ENCODE data around the gene SHISA9.
A peak's percentile ranks its signal among the peaks of the same experiment; 100 is the strongest.

The SHISA9 gene

DNA sequence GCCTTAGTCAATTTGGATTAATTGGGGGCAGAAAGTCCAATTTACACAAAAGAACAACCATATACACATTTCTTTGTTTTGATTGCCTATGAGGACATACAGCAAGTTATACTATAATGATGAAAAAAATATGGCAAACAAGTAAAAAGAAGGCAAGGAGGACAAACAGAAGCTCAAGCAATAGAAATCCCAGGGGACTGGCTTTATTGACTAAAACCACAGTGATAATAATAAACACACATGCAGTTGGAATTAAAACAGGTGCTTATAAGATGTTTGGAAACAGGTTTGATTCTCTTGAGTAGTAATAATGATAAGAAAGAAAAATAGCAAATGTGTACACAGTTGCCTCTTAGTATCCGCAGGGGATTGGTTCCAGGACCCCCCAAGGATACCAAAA lies 176.4 kb downstream of the SHISA9 start:
- FAIRE-seq = peak; percentile 21
- DNase-seq (ENCODE audit: insufficient read length, low spot score) = no peak
- no peak for TF ChIP-seq CTCF (IDR thresholded peaks at IDR 0.05; ENCODE audit: insufficient read depth, missing control alignments)

DNA sequence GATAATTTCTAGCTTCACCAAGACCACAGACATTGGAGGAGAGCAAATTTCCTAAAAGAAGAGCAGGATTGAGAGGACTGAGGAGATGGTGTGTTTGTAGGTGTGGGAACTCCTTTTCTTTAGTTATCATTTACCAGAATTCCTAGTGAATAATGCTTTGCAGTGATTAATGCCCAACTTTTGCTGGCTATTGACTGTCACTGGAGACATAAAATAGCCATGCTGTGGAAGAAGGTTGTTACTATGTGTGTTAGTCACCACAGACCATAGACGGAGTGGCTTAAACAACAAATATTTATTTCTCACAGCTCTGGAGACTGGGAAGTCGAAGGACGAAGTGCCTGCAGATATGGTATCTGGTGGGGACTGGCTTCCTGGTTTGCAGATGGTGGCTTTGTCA lies 179.1 kb downstream of the SHISA9 start:
- TF ChIP-seq CTCF (IDR thresholded peaks at IDR 0.05; ENCODE audit: insufficient read depth, missing control alignments) = no peak
- FAIRE-seq = no peak

GRCh38 chr16:13081825-13082331 lies 180.5 kb downstream of the SHISA9 start:
- DNase-seq (ENCODE audit: insufficient read length, low spot score) (no peak), FAIRE-seq (no peak)
- no peak for TF ChIP-seq CTCF (IDR thresholded peaks at IDR 0.05; ENCODE audit: insufficient read depth, missing control alignments)

More for the DNA sequence above, 179.1 kb downstream of the SHISA9 start:
- no peak for DNase-seq (ENCODE audit: insufficient read length, low spot score)

DNA sequence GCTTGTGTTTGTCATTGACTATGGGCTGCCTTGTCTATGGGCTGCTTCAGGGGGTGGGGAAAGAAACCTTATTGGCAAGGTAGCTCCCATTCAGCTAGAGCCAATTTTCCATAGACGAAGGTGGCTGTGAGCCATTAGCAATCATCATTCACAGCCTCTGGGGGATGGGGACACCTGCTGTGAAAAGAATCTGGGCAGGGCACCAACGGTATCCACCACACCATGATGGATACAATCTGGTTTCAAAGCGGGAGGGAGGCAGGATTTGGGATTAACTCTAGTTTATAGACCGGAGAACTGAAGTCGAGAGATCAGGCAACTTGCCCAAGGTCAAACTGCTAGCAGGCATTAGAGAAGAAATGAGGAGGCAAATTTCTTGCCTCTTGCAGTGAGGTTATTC lies 182.3 kb downstream of the SHISA9 start:
- DNase-seq (ENCODE audit: insufficient read length, low spot score) (no peak), FAIRE-seq (no peak)
- TF ChIP-seq CTCF (IDR thresholded peaks at IDR 0.05; ENCODE audit: insufficient read depth, missing control alignments) = no peak

GRCh38 chr16:13084331-13084730 lies 182.9 kb downstream of the SHISA9 start:
- DNase-seq (ENCODE audit: insufficient read length, low spot score) (no peak), FAIRE-seq (no peak)
- TF ChIP-seq CTCF (IDR thresholded peaks at IDR 0.05; ENCODE audit: insufficient read depth, missing control alignments) = no peak

DNA sequence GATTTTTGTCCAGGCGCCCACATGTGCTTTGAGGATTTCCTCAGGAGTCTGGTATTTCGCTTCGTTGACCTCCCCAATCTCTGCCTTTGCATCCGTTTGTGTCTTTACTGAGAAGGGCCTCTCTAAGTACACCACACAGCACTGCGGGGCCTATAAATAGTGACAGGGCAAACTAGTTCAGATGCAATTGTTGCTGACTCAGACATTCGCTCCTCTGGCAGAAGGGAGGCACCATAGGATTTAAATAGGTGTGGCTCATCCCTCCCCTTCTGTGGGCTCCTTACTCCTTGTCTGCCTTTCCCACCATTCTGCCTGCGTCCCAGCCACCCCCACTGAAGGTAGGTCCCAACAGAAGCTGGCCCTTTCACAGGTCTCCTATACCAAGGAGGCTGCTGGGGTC lies 192.3 kb downstream of the SHISA9 start:
- no peak for DNase-seq (ENCODE audit: insufficient read length, low spot score)
- no peak for TF ChIP-seq CTCF (IDR thresholded peaks at IDR 0.05; ENCODE audit: insufficient read depth, missing control alignments)
- FAIRE-seq = no peak

DNA sequence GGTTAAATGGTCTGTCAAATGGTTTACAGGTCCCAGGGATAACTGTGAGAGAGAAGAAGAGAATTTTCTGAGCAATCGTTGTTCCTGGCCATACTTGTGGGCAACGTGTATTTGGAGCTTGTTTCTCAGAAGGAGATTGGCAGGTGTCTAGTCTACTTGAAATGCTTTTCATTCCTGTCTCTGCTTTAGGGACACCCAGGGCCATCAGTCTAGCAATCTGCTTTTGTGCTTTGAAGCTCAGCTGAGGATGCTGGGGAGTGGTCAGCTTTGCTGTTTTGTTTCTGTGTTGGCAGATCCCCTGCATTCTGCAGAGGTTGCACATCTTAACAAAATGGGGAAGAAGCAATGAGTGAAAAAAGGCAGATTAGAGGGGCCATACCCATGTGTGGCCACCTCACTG lies 193.7 kb downstream of the SHISA9 start:
- DNase-seq (ENCODE audit: insufficient read length, low spot score) = no peak
- TF ChIP-seq CTCF (IDR thresholded peaks at IDR 0.05; ENCODE audit: insufficient read depth, missing control alignments) = no peak
- FAIRE-seq = no peak
